SU-DHL-6 (cell line): ENCODE data around the gene PHF1.

Source experiments
- H2AFZ ChIP-seq: fragments of 200-600 bp; sonication (generic); 2 replicates; pipeline ENCODE4 v1.6.1; 2014; ENCODE audit warnings: low read depth, mild to moderate bottlenecking, moderate library complexity, mixed read lengths, antibody characterized with exemption, low read length; ENCODE audit not compliant: severe bottlenecking
- H3F3A ChIP-seq: fragments of 200-600 bp; shearing (Covaris generic); 2 replicates; pipeline ENCODE4 v1.6.0; 2016; ENCODE audit warnings: antibody characterized with exemption, mild to moderate bottlenecking; ENCODE audit not compliant: insufficient read depth
- H3K27ac ChIP-seq: fragments of 200-600 bp; sonication (generic); 2 replicates; pipeline ENCODE4 v1.5.1; 2016; ENCODE audit warnings: low read depth, mild to moderate bottlenecking, low read length, moderate library complexity, mixed read lengths
- H3K27me3 ChIP-seq: fragments of 200-600 bp; sonication (generic), shearing (Covaris generic); 2 replicates; pipeline ENCODE4 v1.6.0; 2014; ENCODE audit warnings: mild to moderate bottlenecking, low read length
- H3K36me3 ChIP-seq: fragments of 200-600 bp; sonication (generic); 2 replicates; pipeline ENCODE4 v1.6.1; 2014; ENCODE audit warnings: mild to moderate bottlenecking, low read length, mixed read lengths
- H3K4me2 ChIP-seq: fragments of 300-600, 200-600 bp; shearing (Covaris generic), sonication (generic); 2 replicates; pipeline ENCODE4 v1.6.0; 2014; ENCODE audit warnings: low read length, low read depth, mild to moderate bottlenecking; ENCODE audit not compliant: poor library complexity, severe bottlenecking
- H3K4me3 ChIP-seq: fragments of 200-600 bp; sonication (generic); 2 replicates; pipeline ENCODE4 v1.5.1; 2014; ENCODE audit warnings: antibody characterized with exemption, low read length, mild to moderate bottlenecking, mixed read lengths; ENCODE audit not compliant: insufficient read depth, poor library complexity, severe bottlenecking
- H3K79me2 ChIP-seq: fragments of 200-600 bp; sonication (generic); 2 replicates; pipeline ENCODE4 v1.6.1; 2014; ENCODE audit warnings: mild to moderate bottlenecking, low read length, moderate library complexity; ENCODE audit not compliant: insufficient read depth
- H3K9ac ChIP-seq: fragments of 200-600 bp; sonication (generic); 2 replicates; pipeline ENCODE4 v1.7.0; 2014; ENCODE audit warnings: mild to moderate bottlenecking, low read length
- H3K9me2 ChIP-seq: fragments of 200-600 bp; sonication (generic); replicated peaks from 2 replicates; pipeline ENCODE4 v1.6.1; 2014; ENCODE audit warnings: low read length; ENCODE audit not compliant: insufficient read depth
- H3K9me3 ChIP-seq: fragments of 200-600 bp; sonication (generic); 2 replicates; pipeline ENCODE4 v1.6.1; 2014; ENCODE audit warnings: low read length, mixed read lengths; ENCODE audit not compliant: insufficient read depth
- H4K20me1 ChIP-seq: fragments of 200-600 bp; sonication (generic); 2 replicates; pipeline ENCODE4 v1.6.1; 2014; ENCODE audit warnings: low read depth, mild to moderate bottlenecking, antibody characterized with exemption, low read length, moderate library complexity, mixed read lengths
- CTCF ChIP-seq: fragments of 200-600 bp; sonication (generic); IDR thresholded peaks from one replicate; pipeline ENCODE4 v1.5.1; 2017; ENCODE audit warnings: antibody characterized with exemption, mild to moderate bottlenecking, low read length, moderate library complexity; ENCODE audit not compliant: insufficient read depth, poor library complexity, severe bottlenecking
- EZH2phosphoT487 ChIP-seq: fragments of 200-600 bp; sonication (generic), shearing (Covaris generic); conservative IDR thresholded peaks from 2 replicates; pipeline ENCODE4 v1.6.1; 2018; ENCODE audit warnings: mild to moderate bottlenecking, antibody characterized with exemption, low read length, moderate library complexity, mixed read lengths

The PHF1 gene

GRCh38 chr6:33405386-33405940 lies 5.4 kb upstream of the PHF1 start:
- TF ChIP-seq CTCF (no peak), EZH2phosphoT487 (no peak)
- no peak overlapping the region for H2AFZ ChIP-seq
- no peaks in the 10 kb centered on the region for H3K27me3 ChIP-seq
- no peaks in the 10 kb centered on the region for H3K9me3 ChIP-seq
- no peak overlapping the region for H3K4me3 ChIP-seq
- H3K79me2 ChIP-seq = peaks cover 13% of the 10 kb centered on the region
- H3K9ac ChIP-seq = no peak overlapping the region
- H3K36me3 ChIP-seq = peaks cover 51% of the 10 kb centered on the region
- H4K20me1 ChIP-seq = no peaks in the 10 kb centered on the region; the same call in 1 of the 2 replicates
- no peaks in the 10 kb centered on the region for H3K9me2 ChIP-seq
- H3K4me2 ChIP-seq = no peak overlapping the region
- peaks cover 56% of the 10 kb centered on the region for H3F3A ChIP-seq
- H3K27ac ChIP-seq = no peak overlapping the region

- no peak overlapping the region for H3K27ac ChIP-seq
- TF ChIP-seq CTCF = no peak
- no peak for TF ChIP-seq EZH2phosphoT487
- H3K9me2 ChIP-seq = no peaks in the 10 kb centered on the region
- H3K9ac ChIP-seq = no peak overlapping the region
- H3K4me2 ChIP-seq = no peak overlapping the region
- no peaks in the 10 kb centered on the region for H3K9me3 ChIP-seq
- H3K79me2 ChIP-seq = peaks cover 10% of the 10 kb centered on the region; the same call in 1 of the 2 replicates
- no peaks in the 10 kb centered on the region for H3K27me3 ChIP-seq
- H3K4me3 ChIP-seq = no peak overlapping the region
- H2AFZ ChIP-seq = no peak overlapping the region
- H3F3A ChIP-seq = peaks cover 56% of the 10 kb centered on the region
- no peaks in the 10 kb centered on the region; the same call in 1 of the 2 replicates for H4K20me1 ChIP-seq
- H3K36me3 ChIP-seq = peaks cover 51% of the 10 kb centered on the region
These were observed 4.7 kb upstream of the PHF1 start for GRCh38 chr6:33406126-33406525.

GRCh38 chr6:33407132-33407718 lies 3.6 kb upstream of the PHF1 start:
- Histone ChIP-seq H4K20me1 (no peaks in the 10 kb centered on the region; the same call in 1 of the 2 replicates), H3K4me3 (no peak overlapping the region), H3K36me3 (peaks cover 41% of the 10 kb centered on the region), H3K9ac (no peak overlapping the region), H2AFZ (no peak overlapping the region), H3K4me2 (no peak overlapping the region), H3F3A (peaks cover 64% of the 10 kb centered on the region), H3K9me3 (no peaks in the 10 kb centered on the region), H3K27ac (no peak overlapping the region), H3K9me2 (no peaks in the 10 kb centered on the region), H3K27me3 (no peaks in the 10 kb centered on the region), H3K79me2 (peaks cover under 1% of the 10 kb centered on the region; the same call in 1 of the 2 replicates)
- TF ChIP-seq EZH2phosphoT487 = no peak
- TF ChIP-seq CTCF = no peak
